GM10248 (cell line): ENCODE results near the gene ZBTB24.
A peak's percentile ranks its signal among the peaks of the same experiment; 100 is the strongest.

Source experiments
- CTCF ChIA-PET: fragments of 300-600 bp; sonication (Branson Sonifier 250); formaldehyde crosslinking; extraction: SDS; loops from one replicate; lab custom pipeline; 2021; ENCODE audit warnings: antibody characterized with exemption; lab: Yijun Ruan, JAX
- POLR2A ChIA-PET: fragments of 350-650 bp; sonication (Branson Sonifier 250); formaldehyde crosslinking; extraction: SDS; loops from one replicate; lab custom pipeline; 2020; ENCODE audit warnings: antibody characterized with exemption; lab: Yijun Ruan, JAX
- DNase-seq: peaks from one replicate; pipeline ENCODE4 v3.0.0; 2012; ENCODE audit errors: extremely low spot score
- TF ChIP-seq, protein P1 (sequence below): IDR thresholded peaks from 2 replicates; pipeline ENCODE4 v1.5.1; 2012; ENCODE audit warnings: mild to moderate bottlenecking, low read depth; ENCODE audit errors: extremely low read depth, missing control alignments, control extremely low read depth

Gene ZBTB24

DNA sequence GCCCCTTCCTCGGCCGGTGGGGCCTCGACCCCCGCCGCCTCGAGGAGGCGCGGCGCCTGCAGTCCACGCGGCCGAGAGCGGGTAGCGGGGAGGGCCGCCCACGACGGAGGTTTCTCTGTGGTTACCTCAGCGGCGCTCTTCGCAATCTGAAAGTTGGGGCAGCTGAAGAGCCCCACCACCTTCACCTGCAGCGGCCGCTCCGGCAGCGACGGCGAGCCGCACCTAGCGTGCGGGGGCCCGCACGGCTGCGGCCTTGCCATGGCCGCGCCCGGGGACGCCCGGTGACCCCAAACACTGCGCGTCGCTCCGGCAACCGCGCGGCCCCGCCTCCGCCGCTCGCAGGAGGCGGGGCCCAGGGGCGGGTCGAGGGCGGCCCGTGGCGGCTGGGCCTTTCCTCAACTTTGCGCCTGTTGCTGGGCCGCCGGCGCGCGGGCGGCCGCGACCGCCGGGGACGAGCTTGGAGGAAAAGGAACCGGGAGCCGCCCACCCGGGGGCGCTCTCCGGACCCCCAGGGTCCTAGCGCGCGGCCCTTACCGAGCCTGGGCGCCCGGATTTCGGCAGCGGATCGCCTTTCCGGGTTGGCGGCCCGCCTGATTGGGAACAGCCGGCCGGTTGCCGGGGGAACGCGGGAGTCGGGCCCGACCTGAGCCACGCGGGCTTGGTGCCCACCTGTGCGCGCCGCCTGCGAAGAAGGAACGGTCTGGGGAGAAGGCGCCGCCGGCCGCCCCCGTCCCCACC, 42.5 kb downstream of the ZBTB24 start, which contains the start of the genes PPIL6 and SMPD2:
TSS of gene PPIL6 (minus strand) at position 298 of the 738 bp plus-strand sequence. CDS start at position 260, 38 bp downstream.
TSS of gene SMPD2 (plus strand) at position 394 of the 738 bp plus-strand sequence. CDS start 398 bp downstream, outside the sequence.
- DNase-seq: peak; percentile 95
- TF ChIP-seq, protein P1, sequence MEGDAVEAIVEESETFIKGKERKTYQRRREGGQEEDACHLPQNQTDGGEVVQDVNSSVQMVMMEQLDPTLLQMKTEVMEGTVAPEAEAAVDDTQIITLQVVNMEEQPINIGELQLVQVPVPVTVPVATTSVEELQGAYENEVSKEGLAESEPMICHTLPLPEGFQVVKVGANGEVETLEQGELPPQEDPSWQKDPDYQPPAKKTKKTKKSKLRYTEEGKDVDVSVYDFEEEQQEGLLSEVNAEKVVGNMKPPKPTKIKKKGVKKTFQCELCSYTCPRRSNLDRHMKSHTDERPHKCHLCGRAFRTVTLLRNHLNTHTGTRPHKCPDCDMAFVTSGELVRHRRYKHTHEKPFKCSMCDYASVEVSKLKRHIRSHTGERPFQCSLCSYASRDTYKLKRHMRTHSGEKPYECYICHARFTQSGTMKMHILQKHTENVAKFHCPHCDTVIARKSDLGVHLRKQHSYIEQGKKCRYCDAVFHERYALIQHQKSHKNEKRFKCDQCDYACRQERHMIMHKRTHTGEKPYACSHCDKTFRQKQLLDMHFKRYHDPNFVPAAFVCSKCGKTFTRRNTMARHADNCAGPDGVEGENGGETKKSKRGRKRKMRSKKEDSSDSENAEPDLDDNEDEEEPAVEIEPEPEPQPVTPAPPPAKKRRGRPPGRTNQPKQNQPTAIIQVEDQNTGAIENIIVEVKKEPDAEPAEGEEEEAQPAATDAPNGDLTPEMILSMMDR: peak; percentile 15
- ChIA-PET POLR2A (interaction anchor here (0.6 to 1.1 kb wide), 2 partner anchors 7 to 15 kb away, joined by 3 read pairs; partner anchors contain the start of gene MICAL1), CTCF (interaction anchor here (1.0 to 3.1 kb wide), 10 partner anchors 7 to 1798 kb away, joined by 3 to 20 read pairs (median 6); partner anchors contain the start of gene MICAL1)

DNA sequence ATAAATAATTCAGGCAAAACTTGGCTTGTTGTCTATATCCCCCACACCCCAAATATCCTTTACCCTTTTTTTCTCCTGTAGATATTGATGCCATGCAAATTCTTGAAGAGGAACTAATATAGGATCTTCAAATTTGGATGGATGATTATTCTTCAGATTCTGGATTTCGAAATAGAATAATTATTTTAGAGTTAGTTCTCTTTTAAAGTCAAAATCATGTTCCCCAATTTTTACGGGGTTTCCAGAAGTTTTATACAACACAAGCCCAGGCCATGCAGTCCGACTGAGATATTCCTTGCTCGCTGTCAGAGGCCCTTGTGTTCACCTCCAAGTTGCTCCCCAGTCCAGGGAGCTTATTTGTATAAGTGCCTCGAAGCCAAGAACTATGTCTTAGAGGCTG, 47.0 kb downstream of the ZBTB24 start:
- ChIA-PET CTCF (interaction anchor here (1.0 to 1.5 kb wide), 4 partner anchors 19 to 258 kb away, joined by 3 to 8 read pairs (median 4); partner anchors contain the start of gene CD164), POLR2A (interaction anchor here (0.6 kb wide), 1 partner anchor 1607 kb away, joined by 3 read pairs; no protein-coding TSS in a partner anchor)
- TF ChIP-seq, protein P1: no peak
- DNase-seq: no peak

GRCh38 chr6:109434456-109434855, 48.6 kb downstream of the ZBTB24 start:
- TF ChIP-seq, protein P1: no peak
- ChIA-PET CTCF (interaction anchor here (1.1 to 1.2 kb wide), 3 partner anchors 14 to 51 kb away, joined by 3 read pairs; partner anchors contain the start of gene MICAL1), POLR2A (no interaction called here)
- no peak for DNase-seq

DNA sequence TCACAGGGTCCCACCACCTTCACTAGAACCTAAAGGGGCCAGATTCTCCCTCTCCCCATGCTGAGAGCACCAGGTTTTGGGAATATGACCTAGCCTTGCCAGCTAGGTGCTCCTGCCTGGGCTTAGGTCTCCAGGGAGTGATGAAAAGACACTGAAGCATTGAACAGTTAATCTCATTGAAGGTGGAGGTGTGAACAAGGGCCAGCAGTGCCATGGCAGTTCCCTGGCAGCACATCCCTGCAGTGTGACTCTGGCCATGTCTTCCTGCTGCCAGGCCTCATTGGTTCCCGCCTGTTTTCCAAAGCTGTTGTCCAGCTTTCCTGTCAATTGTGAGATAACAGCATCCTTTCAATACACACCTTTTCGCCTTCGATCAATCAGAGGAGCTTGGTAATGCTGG, 53.5 kb downstream of the ZBTB24 start:
- DNase-seq: no peak
- ChIA-PET POLR2A (no interaction called here), CTCF (no interaction called here)
- TF ChIP-seq, protein P1: no peak

- TF ChIP-seq, protein P1: no peak
- CTCF ChIA-PET: interaction anchor here (0.6 kb wide), 1 partner anchor 79 kb away, joined by 3 read pairs; no protein-coding TSS in a partner anchor
- POLR2A ChIA-PET: no interaction called here
- DNase-seq: no peak
Measured at GRCh38 chr6:109428889-109429477, 54.0 kb downstream of the ZBTB24 start.

DNA sequence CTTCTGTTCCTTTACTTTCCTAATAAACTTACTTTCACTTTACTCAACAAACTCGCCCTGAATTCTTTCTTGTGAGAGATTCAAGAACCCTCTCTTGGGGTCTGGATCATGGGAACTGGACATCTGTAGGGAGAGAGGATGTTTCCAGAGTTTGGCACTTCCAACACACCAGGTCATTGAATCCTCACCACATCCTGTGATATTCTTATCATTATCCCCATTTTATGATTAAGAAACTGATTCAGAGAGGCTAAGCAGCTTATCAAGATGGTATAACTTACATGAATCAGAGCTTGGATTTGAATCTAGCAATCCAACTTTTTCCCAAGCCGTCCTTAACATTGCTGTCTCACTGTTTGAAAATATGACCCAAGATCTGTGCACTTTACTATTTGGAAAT, 58.1 kb downstream of the ZBTB24 start:
- POLR2A ChIA-PET: no interaction called here
- CTCF ChIA-PET: interaction anchor here (1.3 kb wide), 1 partner anchor 237 kb away, joined by 3 read pairs; no protein-coding TSS in a partner anchor
- TF ChIP-seq, protein P1: no peak
- no peak for DNase-seq
